Right lobe of liver (tissue), 4 donors: ENCODE results near the gene PKD2L1.

Experiments used
- POLR2A ChIP-seq: fragments of 450-650 bp; IDR thresholded peaks from one replicate; pipeline ENCODE4 v1.6.1; 2017; ENCODE audit warnings: antibody characterized with exemption, mild to moderate bottlenecking
- TF ChIP-seq, protein P1 (sequence below), 4 donors: fragments of 200-600 bp in 3 of 4; fragments of 450-650 bp in 1 of 4; IDR thresholded peaks; one replicate each; pipeline versions ENCODE4 v1.5.1 to v1.8.0; 2016 to 2022; ENCODE audit warnings: antibody characterized with exemption in 4 of 4, mild to moderate bottlenecking in 2 of 4
- donor health status: DM: no; HTN: no; CAD: no.
- donor health status: DM: no; HTN: no; CAD: no.
- donor health status: DM: no; HTN: yes; CAD: no.

DNA sequence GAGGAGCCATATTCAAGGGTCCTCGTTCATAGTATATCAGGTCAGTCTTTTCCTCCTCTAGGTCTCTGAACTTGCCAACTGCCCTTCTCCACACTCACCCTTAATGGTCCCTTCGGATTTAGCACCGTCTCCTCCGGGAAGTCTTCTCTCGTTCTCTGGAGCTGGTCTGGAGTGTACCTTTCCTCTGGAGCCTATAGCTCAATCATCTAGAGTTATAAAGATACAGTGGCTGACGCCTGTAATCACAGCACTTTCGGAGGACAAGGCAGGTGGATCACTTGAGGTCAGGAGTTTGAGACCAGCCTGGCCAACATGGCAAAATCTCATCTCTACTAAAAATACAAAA is 12.6 kb upstream of the PKD2L1 start:
- TF ChIP-seq, protein P1, sequence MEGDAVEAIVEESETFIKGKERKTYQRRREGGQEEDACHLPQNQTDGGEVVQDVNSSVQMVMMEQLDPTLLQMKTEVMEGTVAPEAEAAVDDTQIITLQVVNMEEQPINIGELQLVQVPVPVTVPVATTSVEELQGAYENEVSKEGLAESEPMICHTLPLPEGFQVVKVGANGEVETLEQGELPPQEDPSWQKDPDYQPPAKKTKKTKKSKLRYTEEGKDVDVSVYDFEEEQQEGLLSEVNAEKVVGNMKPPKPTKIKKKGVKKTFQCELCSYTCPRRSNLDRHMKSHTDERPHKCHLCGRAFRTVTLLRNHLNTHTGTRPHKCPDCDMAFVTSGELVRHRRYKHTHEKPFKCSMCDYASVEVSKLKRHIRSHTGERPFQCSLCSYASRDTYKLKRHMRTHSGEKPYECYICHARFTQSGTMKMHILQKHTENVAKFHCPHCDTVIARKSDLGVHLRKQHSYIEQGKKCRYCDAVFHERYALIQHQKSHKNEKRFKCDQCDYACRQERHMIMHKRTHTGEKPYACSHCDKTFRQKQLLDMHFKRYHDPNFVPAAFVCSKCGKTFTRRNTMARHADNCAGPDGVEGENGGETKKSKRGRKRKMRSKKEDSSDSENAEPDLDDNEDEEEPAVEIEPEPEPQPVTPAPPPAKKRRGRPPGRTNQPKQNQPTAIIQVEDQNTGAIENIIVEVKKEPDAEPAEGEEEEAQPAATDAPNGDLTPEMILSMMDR (IDR thresholded peaks at IDR 0.05), result no peak
- no peak for TF ChIP-seq POLR2A
